Endothelial cell of umbilical vein (primary cell): ENCODE data around the gene LILRA6. TPM values are rescaled to one million over a fixed set of nuclear protein-coding genes. Genes with fewer than 3 reads are reported as not detected.

Source experiments
- BruUV-seq: library from RNA; stranded (reverse); fragments of 400-500 nt; replicated peaks from 2 replicates; lab custom pipeline; 2021; lab: Mats Ljungman, UMichigan
- CTCF ChIA-PET: fragments of 300-600, 350-600 bp; sonication (Branson Sonifier 250); formaldehyde crosslinking; loops from one replicate; lab custom pipeline; 2021; ENCODE audit warnings: antibody characterized with exemption, inconsistent platforms; lab: Charles Lee
- POLR2A ChIA-PET: fragments of 300-600, 350-600 bp; sonication (Branson Sonifier 250); formaldehyde crosslinking; loops from one replicate; lab custom pipeline; 2021; ENCODE audit warnings: antibody characterized with exemption, inconsistent platforms; lab: Charles Lee
- DNase-seq: peaks from one replicate; pipeline ENCODE4 v3.0.0-alpha.2; 2011; ENCODE audit warnings: low read depth, low spot score
- FAIRE-seq: peaks from 2 replicates; lab custom pipeline; 2011; peaks lifted over from hg19 to GRCh38; lab: Jason Lieb, UNC
- H2AFZ ChIP-seq: 2 replicates; pipeline ENCODE4 v1.6.0; 2012; ENCODE audit warnings: low read depth, low read length, control low read depth, inconsistent platforms
- H3K27ac ChIP-seq: 2 replicates; pipeline ENCODE4 v1.5.1; 2011; ENCODE audit warnings: low read depth, mild to moderate bottlenecking, control low read depth, low read length, moderate library complexity; ENCODE audit not compliant: insufficient read depth
- H3K27me3 ChIP-seq, 2 experiments: 2 replicates each; pipeline versions ENCODE4 v1.6.0 to v1.6.1; 2011; ENCODE audit warnings: low read length in 2 of 2, mixed read lengths in 1 of 2; ENCODE audit not compliant: control insufficient read depth in 2 of 2, insufficient read depth in 2 of 2
- H3K36me3 ChIP-seq, 2 experiments: 2 replicates in 1 of 2; 3 replicates in 1 of 2; pipeline ENCODE4 v1.5.1; 2011; ENCODE audit warnings: low read length in 2 of 2, mild to moderate bottlenecking in 1 of 2, moderate library complexity in 1 of 2; ENCODE audit not compliant: control insufficient read depth in 2 of 2, insufficient read depth in 2 of 2; ENCODE audit errors: extremely low read depth in 1 of 2
- H3K4me1 ChIP-seq: 3 replicates; pipeline ENCODE4 v1.5.1; 2011; ENCODE audit warnings: mild to moderate bottlenecking, low read length; ENCODE audit not compliant: control insufficient read depth, insufficient read depth; ENCODE audit errors: extremely low read depth
- H3K4me2 ChIP-seq: 2 replicates; pipeline ENCODE4 v1.6.1; 2011; ENCODE audit warnings: low read length, control low read depth, mixed read lengths; ENCODE audit not compliant: insufficient read depth
- H3K4me3 ChIP-seq, 3 experiments: fragments of 200-600 bp in 1 of 3; sonication (generic), shearing (Covaris generic) in 1 of 3; replicated peaks in 1 of 3; 2 replicates each; pipeline ENCODE4 v1.5.1; 2011 to 2016; ENCODE audit warnings: control low read depth in 3 of 3, low read length in 3 of 3, mild to moderate bottlenecking in 2 of 3, inconsistent platforms in 1 of 3, low read depth in 1 of 3, moderate library complexity in 1 of 3; ENCODE audit not compliant: insufficient read depth in 1 of 3
- H3K79me2 ChIP-seq: 2 replicates; pipeline ENCODE4 v1.6.0; 2012; ENCODE audit warnings: low read length, inconsistent platforms; ENCODE audit not compliant: control insufficient read depth, insufficient read depth
- H3K9ac ChIP-seq: replicated peaks from 2 replicates; pipeline ENCODE3; 2011; ENCODE audit warnings: low read length, control low read depth; ENCODE audit not compliant: insufficient read depth; ENCODE audit errors: extremely low read depth
- H3K9me1 ChIP-seq: replicated peaks from 3 replicates; pipeline ENCODE4 v1.6.0; 2011; ENCODE audit warnings: mild to moderate bottlenecking, low read length; ENCODE audit not compliant: control insufficient read depth, insufficient read depth; ENCODE audit errors: extremely low read depth
- H3K9me3 ChIP-seq: replicated peaks from 2 replicates; pipeline ENCODE4 v1.5.1; 2012; ENCODE audit warnings: low read length, inconsistent platforms; ENCODE audit not compliant: control insufficient read depth, insufficient read depth
- H4K20me1 ChIP-seq: replicated peaks from 2 replicates; pipeline ENCODE3; 2011; ENCODE audit warnings: mild to moderate bottlenecking, low read length; ENCODE audit not compliant: control insufficient read depth, insufficient read depth; ENCODE audit errors: extremely low read depth
- CTCF ChIP-seq, 2 donors: IDR thresholded peaks; 1 replicate in 1 of 2; 2 replicates in 1 of 2; pipeline ENCODE4 v1.5.1; 2011; ENCODE audit warnings: low read length in 2 of 2, mild to moderate bottlenecking in 2 of 2, moderate library complexity in 2 of 2, control low read depth in 1 of 2, inconsistent platforms in 1 of 2, low read depth in 1 of 2; ENCODE audit not compliant: insufficient read depth in 1 of 2; ENCODE audit errors: extremely low read depth in 1 of 2
- EZH2 ChIP-seq: IDR thresholded peaks from 2 replicates; pipeline ENCODE4 v1.6.1; 2012; ENCODE audit warnings: borderline replicate concordance, low read depth, mild to moderate bottlenecking, moderate library complexity, low read length, inconsistent platforms; ENCODE audit not compliant: severe bottlenecking
- FOS ChIP-seq: IDR thresholded peaks from 2 replicates; pipeline ENCODE4 v1.6.1; 2011; ENCODE audit warnings: mild to moderate bottlenecking, low read length, moderate library complexity, borderline replicate concordance; ENCODE audit not compliant: insufficient read depth
- GATA2 ChIP-seq: IDR thresholded peaks from 2 replicates; pipeline ENCODE4 v1.7.0; 2011; ENCODE audit warnings: low read depth, mild to moderate bottlenecking, moderate library complexity, mixed read lengths, low read length; ENCODE audit not compliant: insufficient read length, insufficient read depth
- JUN ChIP-seq: IDR thresholded peaks from 2 replicates; pipeline ENCODE4 v1.6.1; 2011; ENCODE audit warnings: borderline replicate concordance, low read depth; ENCODE audit not compliant: insufficient read length, insufficient read depth
- MAX ChIP-seq: IDR thresholded peaks from 2 replicates; pipeline ENCODE4 v1.6.1; 2011; ENCODE audit not compliant: insufficient read depth, insufficient read length
- MYC ChIP-seq: IDR thresholded peaks from one replicate; pipeline ENCODE4 v1.6.1; 2011; ENCODE audit warnings: mild to moderate bottlenecking, low read depth, low read length
- POLR2A ChIP-seq: IDR thresholded peaks from 2 replicates; pipeline ENCODE4 v1.6.1; 2012; ENCODE audit warnings: low read depth, mild to moderate bottlenecking, control low read depth, low read length
- POLR2AphosphoS5 ChIP-seq: IDR thresholded peaks from 2 replicates; pipeline ENCODE4 v1.6.1; 2012; ENCODE audit warnings: low read depth, mild to moderate bottlenecking, control low read depth, low read length, moderate library complexity; ENCODE audit not compliant: insufficient read depth
- dilution Hi-C: fragments of 300-500 bp; cut with MboI; formaldehyde crosslinking; loops from one replicate; pipeline ENCODE4 v1.15.0; 2019; ENCODE audit warnings: low sequenced_read_pairs; ENCODE audit not compliant: extremely low pct_ligation_motif_present
- intact Hi-C: fragments of 100-400 bp; cut with micrococcal nuclease; formaldehyde crosslinking; loops from one replicate; pipeline ENCODE4 v1.10.0; 2022
- polyA plus RNA-seq, 4 experiments: library from polyadenylated mRNA; depleted of rRNA in 3 of 4; stranded (reverse) in 3 of 4; unstranded in 1 of 4; fragments of >200 nt; gene quantifications; 2 replicates each; pipeline versions ENCODE4 v1.2.1 to v1.2.3, GENCODE V29; 2011 to 2012; ENCODE audit warnings: missing spikeins in 1 of 4
- total RNA-seq: library from RNA; stranded (reverse); gene quantifications from 2 replicates; pipeline ENCODE4 v1.2.3, GENCODE V29; 2021

LILRA6 gene
- total and polyA plus RNA-seq, 2 donors (not counting 3 experiments of a cell fraction or from before 2014, with no cell fraction given), result not detected

GRCh38 chr19:54248016-54248601 lies 5.5 kb upstream of the LILRA6 start:
- CTCF ChIA-PET, result interaction anchor here (0.7 to 4.0 kb wide), 4 partner anchors 16 to 79 kb away, joined by 3 to 35 read pairs (median 4); no protein-coding TSS in a partner anchor
- no peaks in the 10 kb centered on the region for H4K20me1 ChIP-seq
- peak overlapping the region; percentile 20 for H3K9ac ChIP-seq
- TSS peak; percentile 58 for BruUV-seq
- H3K27me3 ChIP-seq, result no peaks in the 10 kb centered on the region
- H3K4me3 ChIP-seq, result peak overlapping the region in 1 of 3 experiments; percentile 14
- no peaks in the 10 kb centered on the region for H3K9me1 ChIP-seq
- DNase-seq, result peak; percentile 75
- H3K9me3 ChIP-seq, result no peaks in the 10 kb centered on the region
- H3K79me2 ChIP-seq, result no peaks in the 10 kb centered on the region
- dilution Hi-C loops (no loop called here), intact Hi-C loops (no loop called here)
- FAIRE-seq, result peak; percentile 100
- peak overlapping the region; percentile 64 for H2AFZ ChIP-seq
- H3K4me2 ChIP-seq, result peak overlapping the region; percentile 51
- H3K36me3 ChIP-seq, result no peaks in the 10 kb centered on the region
- H3K4me1 ChIP-seq, result peaks cover 19% of the 10 kb centered on the region
- peak overlapping the region; percentile 68 for H3K27ac ChIP-seq
- no peak for TF ChIP-seq CTCF (IDR thresholded peaks at IDR 0.05; ENCODE audit: extremely low read depth in 1 of 2, insufficient read depth in 1 of 2, low read depth in 1 of 2, low read length in 2 of 2)
- peak; percentile 79 for TF ChIP-seq FOS
- TF ChIP-seq POLR2A, result peak; percentile 63
- TF ChIP-seq POLR2AphosphoS5, result peak; percentile 79
- TF ChIP-seq EZH2, result no peak
- TF ChIP-seq MYC, result no peak
- peak; percentile 17 for TF ChIP-seq GATA2
- TF ChIP-seq JUN, result peak; percentile 15
- no peak for TF ChIP-seq MAX
- POLR2A ChIA-PET, result no interaction called here
